Hematopoietic multipotent progenitor cell treated with erythropoietin and hydrocortisone succinate and interleukin-3 and kit ligand, for 6 days (in vitro differentiated cells): ENCODE results near the gene GAS6.
"Not testable (repeated sequence)": the region's sequence is repeated elsewhere in the genome, so short reads cannot be mapped to it uniquely, and the experiment has no call there.

Experiments
- DNase-seq: peaks from one replicate; pipeline ENCODE4 v3.0.0-alpha.2; 2015

GAS6 gene

GRCh38 chr13:113803409-113804016 is 60.4 kb downstream of the GAS6 start:
- DNase-seq, result no peak

GRCh38 chr13:113802761-113803160 is 61.1 kb downstream of the GAS6 start:
- no peak for DNase-seq

GRCh38 chr13:113802090-113802531 is 61.8 kb downstream of the GAS6 start:
- peak; percentile 24 for DNase-seq

GRCh38 chr13:113801289-113801961 is 62.5 kb downstream of the GAS6 start:
- DNase-seq, result no peak

GRCh38 chr13:113800576-113800926 is 63.3 kb downstream of the GAS6 start:
- no peak for DNase-seq

GRCh38 chr13:113798200-113798811 is 65.6 kb downstream of the GAS6 start:
- no peak for DNase-seq

- no peak for DNase-seq
Measured at GRCh38 chr13:113796964-113797676, 66.8 kb downstream of the GAS6 start.

GRCh38 chr13:113796211-113796963 is 67.5 kb downstream of the GAS6 start:
- DNase-seq, result no peak

- not testable (repeated sequence) for DNase-seq
Measured at GRCh38 chr13:113795362-113795761, 68.5 kb downstream of the GAS6 start.

- DNase-seq, result no peak
Measured at GRCh38 chr13:113794764-113795173, 69.1 kb downstream of the GAS6 start.

GRCh38 chr13:113794086-113794485 is 69.8 kb downstream of the GAS6 start:
- no peak for DNase-seq

GRCh38 chr13:113793718-113794085 is 70.2 kb downstream of the GAS6 start:
- no peak for DNase-seq

GRCh38 chr13:113792886-113793717 is 70.8 kb downstream of the GAS6 start:
- no peak for DNase-seq

- DNase-seq, result no peak
Measured at GRCh38 chr13:113792236-113792770, 71.6 kb downstream of the GAS6 start.

GRCh38 chr13:113791761-113792160 is 72.1 kb downstream of the GAS6 start:
- DNase-seq, result no peak

- DNase-seq, result no peak
Measured at GRCh38 chr13:113791226-113791625, 72.7 kb downstream of the GAS6 start.

- not testable (repeated sequence) for DNase-seq
Measured at GRCh38 chr13:113789931-113790330, 73.9 kb downstream of the GAS6 start.

GRCh38 chr13:113789167-113789566 is 74.7 kb downstream of the GAS6 start:
- DNase-seq, result no peak

- no peak for DNase-seq
Measured at GRCh38 chr13:113788413-113789135, 75.3 kb downstream of the GAS6 start.

- no peak for DNase-seq
Measured at GRCh38 chr13:113787694-113788093, 76.2 kb downstream of the GAS6 start.

GRCh38 chr13:113786262-113786841 is 77.5 kb downstream of the GAS6 start:
- no peak for DNase-seq
